Adipocyte (in vitro differentiated cells): Measurements from ENCODE around the gene ENTPD1.
"Not testable (repeated sequence)": the region's sequence is repeated elsewhere in the genome, so short reads cannot be mapped to it uniquely, and the experiment has no call there.

ENCODE experiments used
- DNase-seq: peaks from one replicate; pipeline ENCODE4 v3.0.0-alpha.2; 2015; ENCODE audit warnings: low read depth
- H3K27me3 ChIP-seq: replicated peaks from 2 replicates; pipeline ENCODE4 v1.7.0; 2013; ENCODE audit warnings: mild to moderate bottlenecking, low read length, moderate library complexity; ENCODE audit not compliant: control insufficient read depth, insufficient read depth
- H3K36me3 ChIP-seq: 2 replicates; pipeline ENCODE4 v1.7.0; 2013; ENCODE audit warnings: low read length, mild to moderate bottlenecking, moderate library complexity; ENCODE audit not compliant: control insufficient read depth, insufficient read depth, severe bottlenecking
- H3K4me1 ChIP-seq: 2 replicates; pipeline ENCODE4 v1.7.0; 2013; ENCODE audit warnings: mild to moderate bottlenecking, low read length, moderate library complexity; ENCODE audit not compliant: control insufficient read depth, insufficient read depth
- H3K4me3 ChIP-seq: 2 replicates; pipeline ENCODE4 v1.7.0; 2013; ENCODE audit warnings: mild to moderate bottlenecking, low read length, moderate library complexity
- H3K9ac ChIP-seq: 2 replicates; pipeline ENCODE4 v1.7.0; 2013; ENCODE audit warnings: mild to moderate bottlenecking, low read length, moderate library complexity
- H3K9me3 ChIP-seq: 2 replicates; pipeline ENCODE4 v1.7.0; 2013; ENCODE audit warnings: mild to moderate bottlenecking, low read length, moderate library complexity; ENCODE audit not compliant: control insufficient read depth

The ENTPD1 gene

DNA sequence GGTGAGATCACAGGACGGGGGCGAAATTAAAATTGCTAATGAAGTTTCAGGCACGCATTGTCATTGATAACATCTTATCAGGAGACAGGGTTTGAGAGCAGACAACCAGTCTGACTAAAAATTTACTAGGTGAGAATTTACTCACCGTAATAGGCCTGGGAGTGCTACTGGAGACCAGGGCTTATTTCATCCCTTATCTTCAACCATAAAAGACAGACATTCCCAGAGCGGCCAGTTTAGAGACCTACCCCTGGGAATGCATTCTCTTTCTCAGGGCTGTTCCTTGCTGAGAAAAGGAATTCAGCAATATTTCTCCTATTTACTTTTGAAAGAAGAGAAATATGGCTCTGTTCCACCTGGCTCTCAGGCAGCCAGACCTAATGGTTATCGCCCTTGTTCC, 23.1 kb upstream of the ENTPD1 start:
- H3K36me3 ChIP-seq, H3K9me3 ChIP-seq, DNase-seq: not testable (repeated sequence)

DNA sequence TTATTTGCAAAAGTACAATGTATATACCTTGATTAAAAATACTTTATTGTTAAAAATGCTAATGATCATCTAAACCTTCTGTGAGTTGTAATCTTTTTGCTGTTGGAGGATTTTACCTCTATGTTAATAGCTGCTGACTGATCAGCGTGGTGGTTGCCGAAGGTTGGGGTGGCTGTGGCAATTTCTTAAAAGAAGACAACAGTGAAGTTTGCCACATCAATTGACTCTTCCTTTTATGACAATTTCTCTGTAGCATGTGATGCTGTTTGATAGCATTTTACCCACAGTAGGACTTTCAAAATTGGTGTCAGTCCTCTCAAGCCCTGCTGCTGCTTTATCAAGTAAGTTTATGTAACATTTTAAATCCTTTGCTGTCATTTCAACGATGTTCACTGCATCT, 16.9 kb upstream of the ENTPD1 start:
- no peak overlapping the region for H3K4me3 ChIP-seq
- peaks cover under 1% of the 10 kb centered on the region for H3K9me3 ChIP-seq
- DNase-seq: no peak
- no peaks in the 10 kb centered on the region for H3K27me3 ChIP-seq
- no peak overlapping the region for H3K9ac ChIP-seq
- H3K36me3 ChIP-seq: no peaks in the 10 kb centered on the region
- no peaks in the 10 kb centered on the region for H3K4me1 ChIP-seq

More for the DNA sequence above, 23.1 kb upstream of the ENTPD1 start:
- not testable (repeated sequence) for H3K9ac ChIP-seq, H3K27me3 ChIP-seq, H3K4me1 ChIP-seq, H3K4me3 ChIP-seq

DNA sequence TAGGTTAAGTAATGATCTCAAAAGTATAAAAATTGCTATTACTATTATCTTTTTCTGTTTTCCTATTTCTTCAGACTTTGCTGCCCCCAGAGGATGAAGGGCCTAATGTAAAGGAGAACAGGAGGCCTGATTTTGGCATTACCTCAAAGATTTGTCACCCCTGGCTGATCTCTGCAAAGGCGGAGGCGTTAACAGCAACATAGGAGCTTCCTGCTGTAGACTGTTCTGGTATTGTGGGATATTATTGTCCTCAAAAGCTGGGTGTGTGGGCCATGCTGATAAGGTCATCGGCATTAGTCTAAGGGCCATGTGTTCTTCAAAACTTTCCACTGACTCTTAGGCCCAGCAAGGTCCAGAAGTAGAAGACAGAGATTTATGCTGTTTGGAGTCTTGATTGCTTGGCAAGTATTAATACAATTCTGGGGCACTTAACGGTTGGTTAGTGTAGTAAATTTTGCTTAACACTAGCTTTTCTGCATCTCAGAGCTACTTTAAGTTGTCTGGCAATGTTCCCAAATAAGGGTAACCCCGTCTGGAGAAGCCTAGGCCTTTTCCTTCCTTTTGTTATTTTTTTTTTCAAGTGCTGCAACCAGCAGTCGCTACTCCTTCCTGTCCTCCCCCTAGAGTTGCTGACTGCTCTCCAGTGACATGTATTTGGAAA, 14.0 kb upstream of the ENTPD1 start:
- Histone ChIP-seq H3K36me3 (no peaks in the 10 kb centered on the region), H3K4me3 (no peak overlapping the region), H3K4me1 (no peaks in the 10 kb centered on the region), H3K9me3 (no peaks in the 10 kb centered on the region), H3K27me3 (no peaks in the 10 kb centered on the region), H3K9ac (no peak overlapping the region)
- DNase-seq: no peak

DNA sequence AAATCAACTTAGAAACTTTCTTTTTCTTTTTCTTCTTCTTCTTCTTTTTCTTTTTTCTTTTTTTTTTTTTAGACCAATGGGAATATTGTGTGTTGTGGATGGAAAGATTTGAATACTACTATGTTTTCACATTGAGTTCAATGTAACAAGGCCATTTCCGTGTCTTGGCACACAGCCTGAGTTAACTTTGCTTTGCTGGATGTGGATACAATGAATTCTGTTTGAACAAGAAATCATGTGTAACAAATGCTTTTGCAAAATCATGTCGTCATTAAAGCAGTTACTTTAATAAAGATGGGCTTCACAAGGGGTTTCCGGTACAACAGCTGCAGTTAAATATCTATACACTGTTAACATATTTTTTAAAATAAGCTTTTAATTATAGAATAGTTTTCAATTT, 13.5 kb upstream of the ENTPD1 start:
- H3K9ac ChIP-seq: no peak overlapping the region
- no peaks in the 10 kb centered on the region for H3K27me3 ChIP-seq
- H3K4me3 ChIP-seq: no peak overlapping the region
- no peaks in the 10 kb centered on the region for H3K9me3 ChIP-seq
- no peaks in the 10 kb centered on the region for H3K4me1 ChIP-seq
- H3K36me3 ChIP-seq: no peaks in the 10 kb centered on the region
- no peak for DNase-seq

DNA sequence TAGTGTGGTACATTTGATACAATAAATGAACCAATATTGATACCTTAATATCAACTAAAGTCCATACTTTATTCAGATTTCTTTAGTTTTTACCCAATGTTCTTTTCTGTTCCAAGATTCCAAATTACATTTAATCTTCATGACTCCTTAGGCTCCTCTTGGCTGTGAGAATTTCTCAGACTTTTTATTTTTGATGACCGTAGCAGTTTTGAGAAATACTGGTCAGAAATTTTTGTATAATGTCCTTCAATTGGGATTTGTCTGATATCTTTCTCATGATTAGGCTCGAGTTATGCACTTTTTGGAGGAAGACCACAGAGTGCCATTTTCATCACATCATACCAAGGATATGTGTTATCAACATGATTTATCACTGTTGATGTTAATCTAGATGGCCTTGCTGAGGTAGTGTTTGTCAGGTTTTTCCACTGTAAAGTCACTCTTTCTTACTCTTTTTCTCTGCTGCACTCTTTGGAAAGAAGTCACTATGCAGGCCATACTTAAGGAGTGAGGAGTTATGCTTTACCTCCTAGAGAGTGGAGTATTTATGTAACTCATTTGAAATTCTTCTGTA, 12.9 kb upstream of the ENTPD1 start:
- Histone ChIP-seq H3K4me1 (no peaks in the 10 kb centered on the region), H3K9ac (no peak overlapping the region), H3K4me3 (no peak overlapping the region), H3K9me3 (no peaks in the 10 kb centered on the region), H3K36me3 (no peaks in the 10 kb centered on the region), H3K27me3 (no peaks in the 10 kb centered on the region)
- no peak for DNase-seq

DNA sequence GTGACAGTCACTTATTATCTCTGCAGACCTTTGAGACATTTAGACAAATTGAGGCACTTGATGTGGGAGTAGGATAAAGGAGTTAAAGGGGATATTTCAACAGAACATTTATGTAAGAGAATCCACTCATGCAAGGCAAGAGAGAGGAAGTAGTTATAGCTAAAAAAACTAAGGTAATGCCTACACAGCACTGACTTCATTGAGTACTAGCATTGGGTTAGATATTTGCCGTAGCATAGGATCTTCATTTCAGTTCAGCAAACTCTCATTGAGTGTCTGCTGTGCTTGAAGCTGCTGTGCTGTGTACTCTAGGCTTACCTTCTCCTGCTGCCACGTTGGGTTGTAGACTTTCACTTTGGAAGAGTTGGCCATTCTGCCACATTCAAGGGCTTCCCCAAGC, 10.5 kb upstream of the ENTPD1 start:
- no peaks in the 10 kb centered on the region for H3K4me1 ChIP-seq
- H3K36me3 ChIP-seq: no peaks in the 10 kb centered on the region
- H3K9me3 ChIP-seq: no peaks in the 10 kb centered on the region
- DNase-seq: no peak
- H3K9ac ChIP-seq: no peak overlapping the region
- no peaks in the 10 kb centered on the region for H3K27me3 ChIP-seq
- no peak overlapping the region for H3K4me3 ChIP-seq

DNA sequence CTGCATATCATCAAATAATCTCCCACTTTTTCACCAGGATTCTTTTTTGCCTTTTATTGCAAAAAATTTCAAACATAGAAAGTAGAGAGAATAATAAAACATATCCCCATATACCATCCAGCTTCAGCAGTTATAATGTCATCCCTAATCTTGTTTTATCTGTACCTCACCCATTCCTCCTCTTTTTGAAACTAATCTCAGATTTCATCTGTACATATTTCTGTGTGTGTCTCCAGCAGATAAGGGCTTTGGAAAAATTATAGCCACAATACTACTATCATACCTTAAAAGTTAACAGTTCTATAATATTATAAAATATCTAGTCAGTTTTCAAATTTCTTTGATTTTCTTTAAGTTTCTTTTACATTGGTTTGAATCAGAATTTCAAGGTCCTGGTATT, 7.6 kb upstream of the ENTPD1 start:
- Histone ChIP-seq H3K36me3 (no peaks in the 10 kb centered on the region), H3K9me3 (no peaks in the 10 kb centered on the region), H3K4me1 (no peaks in the 10 kb centered on the region), H3K27me3 (no peaks in the 10 kb centered on the region), H3K4me3 (no peak overlapping the region), H3K9ac (no peak overlapping the region)
- no peak for DNase-seq

DNA sequence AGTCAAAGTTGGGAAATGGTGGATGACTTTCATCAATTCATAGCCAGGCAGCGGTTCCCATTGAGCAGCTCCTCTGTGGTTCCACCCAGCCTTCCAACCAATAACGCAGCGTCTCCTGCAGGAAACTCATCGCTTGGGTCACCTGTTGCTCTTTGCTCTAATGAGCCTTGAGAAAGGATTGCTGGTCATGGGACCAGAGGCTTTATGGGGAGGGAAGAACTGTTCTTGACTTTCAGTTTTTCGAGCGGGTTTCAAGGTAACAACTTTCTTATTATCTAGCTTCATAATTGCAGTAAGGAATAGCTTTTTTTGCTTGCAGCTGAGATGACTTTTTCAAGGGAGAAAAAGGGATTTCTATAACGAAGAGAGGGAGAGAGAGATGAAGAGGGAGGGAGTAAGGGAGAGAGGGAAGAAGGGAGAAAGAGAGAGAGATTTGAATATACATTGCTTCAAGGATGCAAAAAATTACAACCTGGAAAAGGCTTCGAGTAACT, 405 bp upstream of the ENTPD1 start:
- Histone ChIP-seq H3K4me3 (no peak overlapping the region), H3K36me3 (no peaks in the 10 kb centered on the region), H3K4me1 (no peaks in the 10 kb centered on the region), H3K9me3 (no peaks in the 10 kb centered on the region), H3K9ac (no peak overlapping the region), H3K27me3 (no peaks in the 10 kb centered on the region)
- peak; percentile 15 for DNase-seq

DNA sequence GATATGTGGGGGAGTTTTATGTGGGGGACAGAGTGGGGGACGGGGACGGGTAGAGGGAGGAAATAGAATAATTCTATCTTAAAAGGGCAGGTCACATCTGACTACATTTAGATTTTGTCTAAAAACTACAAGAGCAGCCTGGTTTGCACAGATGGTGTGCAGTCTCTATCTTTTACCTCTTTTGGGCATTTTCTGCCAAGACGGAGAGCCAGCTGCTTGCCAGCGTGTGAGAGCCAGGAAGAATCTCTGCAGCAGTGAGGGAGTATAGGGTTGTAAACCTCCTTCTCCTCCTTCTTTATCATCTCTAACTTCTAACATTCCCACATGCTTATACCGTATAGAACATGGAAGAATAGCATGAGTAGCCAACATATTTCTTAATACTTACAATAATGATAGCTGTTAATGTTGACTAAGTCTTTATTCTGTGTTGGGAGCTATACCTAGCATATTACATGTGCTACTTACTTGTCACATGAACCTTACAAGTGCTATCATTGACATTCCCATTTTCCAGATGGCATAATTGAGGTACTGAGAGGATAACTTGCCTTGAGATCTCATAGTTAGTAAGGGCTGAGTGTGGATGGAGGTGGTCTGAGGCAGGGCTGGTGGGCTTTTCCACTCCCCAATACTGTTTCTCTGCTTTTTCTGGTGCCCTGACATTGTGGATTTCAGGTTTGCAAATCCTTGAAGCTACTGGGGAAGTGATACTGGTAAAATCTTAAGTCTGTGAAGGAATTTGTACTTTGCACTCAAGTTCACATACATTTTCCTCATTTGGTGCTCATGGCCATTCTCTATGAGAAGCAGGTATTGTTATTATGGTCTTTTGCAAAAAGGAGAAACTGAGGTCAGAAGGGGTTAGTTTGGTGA, 1.1 kb downstream of the ENTPD1 start:
- H3K4me3 ChIP-seq: peak overlapping the region; percentile 4
- no peaks in the 10 kb centered on the region for H3K36me3 ChIP-seq
- H3K27me3 ChIP-seq: no peaks in the 10 kb centered on the region
- H3K9ac ChIP-seq: no peak overlapping the region
- DNase-seq: no peak
- no peaks in the 10 kb centered on the region for H3K9me3 ChIP-seq
- no peaks in the 10 kb centered on the region for H3K4me1 ChIP-seq

DNA sequence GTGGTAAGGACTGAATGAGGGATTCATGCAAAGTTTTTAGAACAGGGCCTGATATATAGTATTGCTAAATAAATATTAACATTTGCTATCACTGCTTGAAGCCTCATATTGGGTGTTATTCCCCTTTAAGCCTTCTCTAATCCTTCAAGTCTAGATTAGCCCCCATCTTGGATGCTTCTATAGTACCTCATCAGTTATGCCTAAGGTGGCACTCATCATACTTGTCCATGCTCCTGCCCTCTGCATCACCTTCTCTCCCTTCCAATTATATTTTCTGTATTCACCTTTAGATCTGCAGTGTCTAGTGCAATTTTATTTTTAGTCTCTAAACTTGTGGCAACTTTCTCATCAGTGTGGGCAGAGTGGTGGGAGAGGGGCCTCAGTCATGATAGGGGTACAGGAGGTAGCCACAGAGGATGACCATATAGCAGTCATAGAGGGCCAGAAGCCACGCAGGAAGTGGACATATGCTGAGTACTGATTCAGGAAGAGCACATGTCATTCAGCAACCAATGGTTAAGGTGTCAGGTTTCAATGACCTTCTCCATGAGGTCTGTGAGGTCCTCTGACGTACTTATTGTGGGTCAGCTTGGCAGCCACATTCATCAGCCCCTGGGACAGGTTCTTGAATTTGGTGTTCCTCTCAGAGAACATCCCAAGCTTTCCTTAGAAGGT, 2.5 kb downstream of the ENTPD1 start:
- no peaks in the 10 kb centered on the region for H3K4me1 ChIP-seq
- H3K4me3 ChIP-seq: no peak overlapping the region
- H3K9ac ChIP-seq: no peak overlapping the region
- no peaks in the 10 kb centered on the region for H3K36me3 ChIP-seq
- no peaks in the 10 kb centered on the region for H3K9me3 ChIP-seq
- DNase-seq: no peak
- H3K27me3 ChIP-seq: no peaks in the 10 kb centered on the region

DNA sequence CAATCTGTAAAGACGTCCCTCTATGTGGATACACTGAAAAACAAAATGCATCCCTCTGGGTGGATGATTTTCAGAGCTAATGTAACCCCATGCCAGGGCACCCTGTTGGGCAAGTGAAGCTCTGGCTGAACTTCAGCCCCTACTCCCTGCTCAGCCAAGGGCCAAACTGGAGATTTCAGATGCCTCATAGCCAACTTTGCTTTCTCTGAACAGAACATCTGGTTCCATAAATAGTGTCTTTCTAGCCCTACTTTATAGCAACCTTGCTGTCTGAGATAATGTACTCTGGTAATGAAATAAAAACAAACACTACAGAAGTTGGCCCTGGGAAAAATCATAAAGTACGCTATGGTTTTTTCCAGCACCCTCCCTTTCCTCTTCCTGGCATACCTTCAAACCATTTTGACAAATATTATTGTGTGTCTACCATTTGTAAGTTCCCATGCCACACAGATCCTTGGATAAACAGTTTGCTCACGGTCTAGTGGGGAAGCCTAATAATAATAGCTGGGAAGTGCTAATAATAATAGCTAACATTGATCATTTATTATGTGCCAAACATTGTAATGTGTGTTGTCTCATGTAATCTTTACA, 3.4 kb downstream of the ENTPD1 start:
- no peak overlapping the region for H3K4me3 ChIP-seq
- no peaks in the 10 kb centered on the region for H3K27me3 ChIP-seq
- peaks cover 5% of the 10 kb centered on the region for H3K9me3 ChIP-seq
- H3K36me3 ChIP-seq: no peaks in the 10 kb centered on the region
- peak; percentile 24 for DNase-seq
- H3K9ac ChIP-seq: no peak overlapping the region
- H3K4me1 ChIP-seq: no peaks in the 10 kb centered on the region
